GM18526 (cell line): ENCODE results near the gene DLGAP1.

Source experiments
- POLR2A ChIP-seq: IDR thresholded peaks from 3 replicates; pipeline ENCODE4 v1.6.1; 2011; ENCODE audit not compliant: insufficient read length; ENCODE audit errors: extremely low read depth

Gene DLGAP1

DNA sequence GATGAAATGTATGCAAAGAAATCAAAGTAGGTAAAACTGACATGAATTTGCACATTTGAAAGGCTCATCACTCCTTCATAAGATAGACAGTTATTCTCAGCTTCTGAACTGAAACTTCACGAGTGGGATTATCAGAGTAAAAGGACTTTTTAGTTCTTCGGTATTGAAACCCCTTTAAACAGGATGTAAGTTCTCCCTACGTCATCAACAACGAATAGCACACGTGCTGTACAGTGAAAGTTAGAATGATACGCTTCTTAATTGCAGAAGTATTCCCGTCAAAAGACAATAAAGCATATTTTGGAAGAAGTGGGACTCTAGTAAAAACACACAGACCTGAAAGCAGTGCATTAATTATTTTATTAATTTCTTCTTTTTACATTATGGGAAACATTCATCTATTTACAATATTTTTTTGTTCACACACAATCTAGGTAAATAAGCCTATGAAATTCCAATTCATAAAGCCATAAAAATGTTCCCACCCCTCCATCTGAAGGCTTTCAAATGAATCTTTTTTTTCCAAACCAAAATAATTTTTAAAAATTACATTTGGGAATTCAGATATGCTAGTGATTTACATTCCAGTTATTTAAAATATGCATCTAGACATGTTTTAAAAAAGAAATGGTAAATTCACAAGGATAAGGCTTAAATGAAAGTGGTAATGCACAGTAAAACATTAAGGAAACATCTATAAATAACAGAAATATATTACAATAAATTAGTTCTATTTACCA lies 959.2 kb downstream of the DLGAP1 start:
- no peak for TF ChIP-seq POLR2A

DNA sequence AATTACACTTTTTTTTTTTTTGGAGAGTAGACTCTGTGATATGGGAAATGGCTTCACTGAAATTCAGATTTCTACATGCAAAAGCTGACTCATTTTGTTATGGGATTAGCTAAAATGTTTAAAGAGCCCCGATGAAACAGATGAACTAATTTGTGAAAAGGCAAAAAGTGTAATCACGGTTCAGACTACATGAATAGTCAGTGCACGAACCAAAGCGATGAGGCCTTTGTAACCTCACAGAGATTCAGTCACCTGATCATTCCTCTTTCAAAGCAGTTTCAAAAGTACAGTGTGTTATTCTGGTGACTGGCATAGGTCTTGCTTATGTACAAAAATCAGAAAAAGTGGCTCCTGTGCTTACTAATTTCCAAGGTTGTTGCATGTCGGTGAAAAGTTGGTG lies 960.5 kb downstream of the DLGAP1 start:
- TF ChIP-seq POLR2A: no peak

DNA sequence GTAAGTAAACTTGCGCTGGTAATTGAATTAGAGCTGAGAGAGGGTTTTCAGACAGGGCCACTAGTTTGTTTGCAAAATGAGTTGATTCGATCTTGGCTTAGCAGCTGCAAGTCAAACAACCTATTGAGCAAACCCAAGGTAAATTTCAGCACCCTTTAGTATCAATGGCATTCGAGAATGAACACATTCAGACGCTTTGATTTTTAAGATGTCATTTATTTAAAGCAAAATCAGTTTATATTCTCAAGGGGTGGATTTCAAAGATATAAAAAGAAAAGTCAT lies 960.9 kb downstream of the DLGAP1 start:
- TF ChIP-seq POLR2A: no peak

DNA sequence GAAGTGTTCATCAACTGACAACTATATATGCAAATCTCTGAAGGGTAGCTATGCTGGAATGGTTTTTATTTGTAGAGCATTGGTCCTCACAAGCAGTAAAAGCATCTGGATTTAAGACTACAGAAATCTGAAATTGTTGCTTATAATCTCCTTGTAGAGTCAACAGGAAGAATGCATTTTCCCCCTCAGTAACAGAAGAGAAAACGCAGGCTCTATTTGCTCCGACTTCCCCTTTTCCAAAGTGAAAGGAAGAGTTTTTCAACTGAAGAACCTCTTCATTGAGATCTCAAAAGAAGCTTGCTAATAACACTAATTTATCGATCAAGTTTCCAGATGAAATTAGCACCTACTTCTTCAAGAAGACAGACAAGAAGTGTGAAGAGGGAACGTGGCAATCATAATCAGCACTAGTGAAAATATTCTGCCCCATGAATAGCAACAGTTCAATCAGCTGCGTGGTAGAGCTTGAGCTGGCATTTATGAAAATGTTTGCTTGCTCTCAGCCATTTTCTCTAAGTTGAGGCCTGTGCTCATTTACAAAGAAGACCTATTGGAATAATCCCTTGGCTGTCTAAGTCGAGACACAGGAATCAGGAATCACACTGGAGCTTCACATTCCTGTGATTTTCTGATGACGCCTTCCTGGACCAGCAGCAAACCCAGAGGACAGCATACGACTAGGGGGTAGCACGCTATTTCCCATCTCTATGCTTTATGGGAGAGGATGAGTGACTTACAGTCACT lies 961.4 kb downstream of the DLGAP1 start:
- TF ChIP-seq POLR2A: no peak

DNA sequence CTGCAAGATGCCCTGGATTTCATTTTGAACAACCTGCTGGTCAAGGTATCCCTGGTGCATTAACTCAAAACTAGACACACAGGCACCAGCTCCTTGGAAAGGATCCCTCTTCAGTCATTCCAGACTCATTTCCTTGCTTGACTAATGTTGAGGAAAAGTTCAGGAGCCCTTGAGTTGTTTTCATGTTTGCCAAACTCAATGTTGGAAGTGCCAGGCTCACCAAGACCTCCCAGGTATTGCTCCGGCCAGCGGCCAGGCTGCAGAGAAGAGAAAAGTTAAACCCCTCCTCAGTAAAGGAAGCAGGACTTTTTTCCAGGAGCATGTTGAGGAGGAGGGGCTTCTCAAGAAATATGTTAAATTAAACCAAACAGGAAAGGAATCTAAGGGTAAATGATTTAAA lies 962.4 kb downstream of the DLGAP1 start:
- TF ChIP-seq POLR2A: no peak

DNA sequence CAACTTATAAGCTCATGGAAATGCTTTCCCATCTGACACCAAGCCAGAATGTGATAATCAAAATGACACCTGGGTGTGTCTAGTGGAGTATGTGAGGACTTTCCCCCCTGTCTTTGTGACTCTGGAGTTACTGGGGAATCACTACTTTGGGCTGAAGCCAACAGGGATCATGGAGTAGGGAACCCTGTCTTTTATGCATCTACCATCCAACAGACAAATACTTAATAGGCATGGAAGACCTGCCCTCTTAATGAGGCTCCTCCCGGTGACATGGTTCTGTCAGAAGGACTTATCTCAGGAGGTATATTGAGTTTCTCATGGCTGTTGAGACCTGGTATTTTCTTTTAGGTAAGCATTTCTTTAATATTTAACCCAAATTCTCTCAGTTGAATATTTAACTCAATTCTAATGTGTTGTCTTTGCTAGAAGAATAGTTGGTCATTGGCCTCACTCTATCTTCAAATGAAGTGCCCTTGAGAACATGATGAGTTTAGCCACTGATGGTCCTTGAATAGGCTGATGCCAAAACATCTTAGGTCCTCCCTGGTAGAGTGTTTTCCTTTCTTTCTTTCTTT lies 963.0 kb downstream of the DLGAP1 start:
- TF ChIP-seq POLR2A: no peak

DNA sequence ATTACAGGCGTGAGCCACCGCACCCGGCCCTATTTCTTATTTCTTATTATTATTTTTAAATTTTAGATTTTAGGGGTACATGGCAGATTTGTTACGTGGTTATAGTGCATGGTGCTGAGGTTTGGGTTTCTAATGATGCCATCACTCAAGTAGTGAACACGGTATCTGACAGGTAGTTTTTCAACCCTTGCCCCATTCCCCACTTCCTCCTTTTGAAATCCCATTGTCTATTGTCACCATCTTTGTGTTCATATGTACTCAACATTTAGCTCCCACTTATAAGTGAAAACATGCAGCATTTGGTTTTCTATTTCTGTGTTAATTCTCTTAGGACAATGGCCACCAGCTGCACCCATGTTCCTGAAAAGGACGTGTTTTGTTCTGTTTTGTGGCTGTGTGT lies 965.6 kb downstream of the DLGAP1 start:
- TF ChIP-seq POLR2A: no peak

DNA sequence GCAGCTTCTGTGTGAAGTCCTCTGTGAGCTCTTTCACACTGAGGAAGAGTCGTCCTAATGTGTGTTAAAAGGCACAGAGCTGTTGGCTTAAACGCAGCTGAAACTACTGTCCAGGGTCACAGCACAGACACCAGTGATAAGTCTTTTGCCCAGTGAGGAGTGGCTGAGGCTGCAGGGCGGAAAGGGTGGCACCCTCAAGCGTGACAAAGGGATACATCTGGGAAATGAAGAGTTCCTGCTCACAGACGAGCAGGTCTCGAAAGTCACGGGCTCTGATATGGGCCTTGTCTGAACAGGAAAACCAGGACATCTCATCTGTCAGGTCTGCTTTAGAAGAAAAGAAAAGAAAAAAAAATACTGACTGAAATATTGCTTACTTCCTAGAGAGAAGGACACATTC lies 968.6 kb downstream of the DLGAP1 start:
- TF ChIP-seq POLR2A: no peak

DNA sequence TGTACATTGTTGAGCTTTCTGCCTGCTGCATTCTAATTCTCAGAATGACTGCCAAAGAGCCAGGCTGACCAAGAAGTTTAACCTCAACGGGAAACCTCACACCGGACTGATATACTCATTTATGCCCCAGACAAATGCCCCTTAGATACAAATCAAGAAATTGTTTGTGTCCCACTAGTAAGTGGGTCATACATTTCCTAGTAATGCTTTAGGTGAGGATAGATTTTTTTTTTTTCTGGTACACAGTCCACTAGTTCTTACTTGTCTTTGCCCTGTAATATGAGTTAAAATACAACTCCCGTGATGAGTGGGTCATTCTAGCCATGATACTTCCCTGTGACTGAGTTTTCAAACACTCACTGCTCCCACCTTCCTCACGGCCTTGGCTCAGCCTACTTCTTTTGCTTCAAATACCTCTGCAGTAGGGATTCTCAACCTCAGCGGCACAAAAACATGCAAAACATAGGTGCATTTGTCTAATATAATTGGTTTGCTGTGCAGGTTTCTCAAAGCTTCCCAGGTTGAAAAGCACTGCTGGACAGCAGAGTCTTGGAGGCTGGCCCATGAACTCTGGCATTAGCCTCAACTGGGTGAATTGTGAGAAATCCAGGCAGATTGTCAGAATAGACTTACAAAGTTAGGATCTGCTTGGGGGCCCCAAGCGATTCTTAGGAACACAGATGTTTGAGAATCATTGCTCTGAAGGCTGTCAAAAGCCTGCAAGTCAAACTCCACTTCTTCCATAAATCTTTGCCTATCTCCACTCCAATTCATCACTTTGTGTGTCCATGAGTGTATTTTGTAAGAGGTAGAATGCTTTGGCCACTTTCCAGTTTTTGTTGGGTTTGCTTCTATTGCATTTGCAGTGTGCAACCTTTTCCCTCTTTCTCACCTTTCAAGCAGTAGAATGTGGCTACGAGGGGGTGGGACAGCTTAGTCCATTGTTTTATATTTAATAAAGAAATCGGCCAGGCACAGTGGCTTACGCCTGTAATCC lies 969.7 kb downstream of the DLGAP1 start:
- no peak for TF ChIP-seq POLR2A

DNA sequence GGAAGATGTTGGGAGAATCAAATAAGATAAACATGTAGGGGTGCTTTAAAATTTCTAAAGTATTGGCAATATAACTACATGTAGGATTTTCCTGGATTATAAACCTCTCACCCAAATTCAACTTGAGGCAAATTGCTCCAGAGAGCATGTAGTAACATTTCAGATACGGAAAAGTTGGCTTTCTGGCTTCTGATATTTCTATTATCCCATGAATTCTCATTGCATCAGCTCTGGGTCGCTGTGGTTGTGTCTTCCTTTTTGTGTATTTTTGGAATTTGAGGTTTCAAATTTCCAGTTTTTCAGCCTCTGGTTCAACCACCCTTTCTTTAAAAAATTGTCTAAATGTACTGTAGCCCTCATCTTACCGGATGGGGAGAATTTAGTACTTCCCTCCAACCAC lies 972.8 kb downstream of the DLGAP1 start:
- TF ChIP-seq POLR2A: no peak

DNA sequence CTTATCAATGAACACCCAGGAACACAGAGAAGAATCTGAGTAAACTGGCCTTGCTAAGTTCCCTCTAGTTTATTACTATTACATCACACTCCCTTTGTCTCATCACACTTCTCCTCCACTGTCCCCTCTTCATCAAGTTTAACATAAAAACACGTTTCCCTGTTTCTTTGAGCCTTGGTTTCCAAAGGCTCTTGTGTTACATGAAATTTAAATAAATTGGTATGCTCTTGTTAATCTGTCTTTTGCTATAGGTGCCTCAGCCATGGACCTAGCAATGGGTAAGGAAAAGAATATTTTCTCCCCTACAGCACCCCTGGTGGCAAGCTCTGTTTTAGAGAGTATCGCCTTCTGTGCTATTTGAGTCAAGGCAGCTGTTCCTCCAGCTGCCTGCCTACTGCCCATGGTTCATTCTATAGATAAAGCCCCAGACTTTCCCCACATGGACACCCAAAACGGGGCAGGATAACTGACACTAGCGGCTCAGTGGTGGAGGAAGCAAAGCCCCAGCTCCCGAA lies 973.4 kb downstream of the DLGAP1 start:
- TF ChIP-seq POLR2A: no peak

DNA sequence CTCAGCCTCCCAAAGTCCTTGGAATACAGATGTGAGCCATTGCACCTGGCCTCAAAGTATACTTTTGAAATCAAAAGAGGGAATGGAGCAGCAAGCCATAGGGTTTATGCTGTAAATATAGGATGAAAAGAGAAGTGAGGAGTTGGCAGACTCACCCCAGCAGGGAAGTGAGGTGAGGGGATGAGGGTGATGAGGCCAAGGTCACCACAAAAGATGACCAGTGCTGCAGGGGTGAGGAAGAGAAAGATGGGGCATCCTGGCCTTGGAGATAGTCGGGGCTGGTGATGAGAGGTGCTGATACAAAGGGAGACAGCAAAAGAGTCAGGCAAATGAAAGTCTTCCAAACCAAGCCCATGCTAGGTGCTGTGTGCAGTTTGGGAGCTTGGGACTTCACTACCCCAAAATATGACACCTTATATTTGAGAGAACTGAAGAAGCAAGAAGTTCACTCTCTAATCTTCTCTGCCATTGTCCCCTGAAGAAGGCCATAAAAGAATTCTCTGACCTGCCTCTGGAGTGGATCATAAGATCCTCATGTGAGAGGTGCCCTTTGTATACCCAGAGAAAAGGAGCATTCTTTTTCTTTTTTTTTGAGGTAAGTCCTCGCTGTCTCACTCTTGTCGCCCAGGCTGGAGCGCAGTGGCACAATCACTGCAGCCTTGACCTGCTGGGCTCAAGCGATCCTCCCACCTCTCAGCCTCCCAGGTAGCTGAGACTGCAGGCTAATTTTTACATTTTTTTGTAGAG lies 974.1 kb downstream of the DLGAP1 start:
- no peak for TF ChIP-seq POLR2A

DNA sequence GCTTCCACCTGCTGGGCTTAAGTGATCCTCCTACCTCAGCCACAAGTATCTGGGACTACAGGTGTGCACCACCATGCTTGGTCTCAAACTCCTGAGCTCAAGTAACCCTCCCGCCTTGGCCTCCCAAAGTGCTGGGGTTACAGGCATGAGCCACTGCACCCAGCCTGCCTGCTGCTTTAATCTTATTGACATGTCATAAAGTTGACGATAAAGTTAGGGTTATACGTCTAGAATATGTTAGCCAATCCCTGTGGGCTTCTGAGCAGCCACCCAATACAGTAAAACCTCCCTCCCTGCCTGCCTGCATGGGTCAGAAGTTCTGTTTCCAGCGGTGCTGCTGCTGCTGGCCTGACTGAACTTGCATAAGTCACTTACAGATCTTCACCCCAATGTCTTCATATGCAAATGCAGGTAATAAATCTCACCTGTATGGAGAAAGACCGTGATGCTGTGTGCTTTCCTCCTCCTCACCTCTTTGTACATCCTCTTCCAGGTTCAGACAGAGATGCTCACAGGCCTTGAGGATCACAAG lies 975.1 kb downstream of the DLGAP1 start:
- no peak for TF ChIP-seq POLR2A

DNA sequence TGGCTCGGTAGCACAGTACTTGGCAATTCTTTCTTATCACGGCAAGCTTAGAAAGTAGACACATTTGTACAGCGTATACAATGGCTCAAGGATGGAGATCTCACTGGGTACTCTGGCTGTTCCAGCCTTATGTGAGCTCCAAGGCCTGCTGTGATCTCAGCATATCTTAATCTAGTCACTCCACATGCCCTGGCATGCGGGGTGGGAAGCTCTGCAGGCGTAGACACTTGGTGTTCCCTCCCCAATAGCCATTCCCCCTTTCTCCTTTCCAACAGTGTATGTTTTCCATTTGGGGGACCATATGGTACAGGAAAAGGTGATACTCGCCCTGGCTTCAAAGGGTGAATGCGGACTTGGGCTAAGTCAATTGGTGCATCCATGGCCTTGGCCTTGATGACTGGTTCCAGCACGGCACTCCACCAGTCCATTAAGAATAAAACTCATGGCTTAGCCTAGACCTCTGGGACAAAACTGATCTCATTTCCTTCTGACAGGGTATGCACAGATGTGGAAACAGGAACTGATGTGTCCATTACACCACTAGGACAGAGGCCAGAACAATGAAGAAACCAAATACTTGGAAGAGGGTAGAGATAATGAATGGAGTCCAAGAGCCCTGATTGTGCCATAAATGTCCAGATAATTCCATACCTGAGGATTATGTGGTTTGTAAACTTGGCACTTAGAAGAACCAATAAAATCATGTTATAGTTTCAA lies 976.7 kb downstream of the DLGAP1 start:
- TF ChIP-seq POLR2A: no peak
